Adipose tissue (tissue), 3 donors: ENCODE measurements around the gene GALNS. TPM values are rescaled to one million over a fixed set of nuclear protein-coding genes. Genes with fewer than 3 reads are reported as not detected.

Experiments used
- H3K27ac ChIP-seq: one replicate; pipeline ENCODE4 v1.5.1; 2013; ENCODE audit warnings: low read depth, low read length
- WGBS, 3 donors: extraction: QIAGEN DNeasy Blood & Tissue Kit; methylation state at CpG; one replicate each; pipeline ENCODE4 v1.1.7; 2013; 5-methylcytosine and 5-hydroxymethylcytosine counted together
- polyA plus RNA-seq, 3 donors: library from polyadenylated mRNA; stranded (reverse); fragments of 200-250 nt; gene quantifications; one replicate each; pipeline ENCODE4 v1.2.3, GENCODE V29; 2013
- donor health status: healthy with polysubstance abuse.
- donor health status: Bipolar disorder and iron deficiency.
- donor health status: healthy.

The GALNS gene
- polyA plus RNA-seq, 3 donors: 6.3 to 23.8 (median 18.9) TPM

- WGBS, 3 donors: 89 to 94% (median 93%) methylated on average over 45 of the region's 45 CpGs
- no peak overlapping the region for H3K27ac ChIP-seq
Measured at GRCh38 chr16:88878967-88879787, 22.4 kb upstream of the GALNS start.

- 95 to 97% (median 97%) methylated on average over 15 to 20 of the region's 20 CpGs for WGBS, 3 donors
- no peak overlapping the region for H3K27ac ChIP-seq
Measured at GRCh38 chr16:88878356-88878755, 21.6 kb upstream of the GALNS start.

- H3K27ac ChIP-seq: no peak overlapping the region
- WGBS, 3 donors: 89 to 92% (median 90%) methylated on average over 20 of the region's 20 CpGs
Measured at GRCh38 chr16:88877564-88878289, 21.0 kb upstream of the GALNS start.

- no peak overlapping the region for H3K27ac ChIP-seq
- 90 to 93% (median 91%) methylated on average over 27 to 33 of the region's 33 CpGs for WGBS, 3 donors
Measured at GRCh38 chr16:88876942-88877526, 20.3 kb upstream of the GALNS start.

GRCh38 chr16:88875703-88876234 lies 19.0 kb upstream of the GALNS start:
- 91 to 95% (median 94%) methylated on average over 22 of the region's 22 CpGs for WGBS, 3 donors
- H3K27ac ChIP-seq: no peak overlapping the region

GRCh38 chr16:88874938-88875599 lies 18.3 kb upstream of the GALNS start:
- H3K27ac ChIP-seq: no peak overlapping the region
- 93% methylated on average over 34 of the region's 34 CpGs for WGBS, 3 donors

- H3K27ac ChIP-seq: no peak overlapping the region
- WGBS, 3 donors: 63 to 66% (median 65%) methylated on average over 25 of the region's 25 CpGs
Measured at GRCh38 chr16:88872650-88873331, 16.0 kb upstream of the GALNS start.

GRCh38 chr16:88871730-88872416 lies 15.1 kb upstream of the GALNS start:
- H3K27ac ChIP-seq: no peak overlapping the region
- 71% methylated on average over 18 to 21 of the region's 21 CpGs for WGBS, 3 donors

- 13 to 14% (median 14%) methylated on average over 8 of the region's 8 CpGs for WGBS, 3 donors
- H3K27ac ChIP-seq: no peak overlapping the region
Measured at GRCh38 chr16:88871349-88871702, 14.6 kb upstream of the GALNS start.

GRCh38 chr16:88870608-88871348 lies 14.0 kb upstream of the GALNS start:
- H3K27ac ChIP-seq: no peak overlapping the region
- WGBS, 3 donors: 29 to 37% (median 33%) methylated on average over 37 of the region's 37 CpGs

GRCh38 chr16:88869673-88869980 lies 12.9 kb upstream of the GALNS start:
- WGBS, 3 donors: 76 to 87% (median 81%) methylated on average over 9 of the region's 9 CpGs
- H3K27ac ChIP-seq: no peak overlapping the region

- 82 to 90% (median 87%) methylated on average over 27 of the region's 27 CpGs for WGBS, 3 donors
- no peak overlapping the region for H3K27ac ChIP-seq
Measured at GRCh38 chr16:88868974-88869672, 12.4 kb upstream of the GALNS start.

GRCh38 chr16:88867581-88868246 lies 11.0 kb upstream of the GALNS start:
- no peak overlapping the region for H3K27ac ChIP-seq
- 79 to 88% (median 82%) methylated on average over 19 to 24 of the region's 24 CpGs for WGBS, 3 donors

- no peak within 1 kb of the TSS for H3K27ac ChIP-seq
- 67 to 72% (median 70%) methylated on average over 16 to 20 of the region's 20 CpGs for WGBS, 3 donors
Measured at GRCh38 chr16:88866151-88866920, 9.6 kb upstream of the GALNS start, which contains the start of gene PABPN1L. Gene PABPN1L (minus strand): TSS chr16:88866660. CDS start chr16:88866606, 54 bp downstream.

GRCh38 chr16:88865742-88866141 lies 9.0 kb upstream of the GALNS start:
- WGBS, 3 donors: 79 to 83% (median 82%) methylated on average over 14 to 15 of the region's 15 CpGs
- no peak overlapping the region for H3K27ac ChIP-seq
